GM12874 (cell line): ENCODE data around the gene LRRC4C.

Source experiments
- CTCF ChIP-seq: IDR thresholded peaks from 2 replicates; pipeline ENCODE4 v1.5.1; 2011; ENCODE audit warnings: low read depth, mild to moderate bottlenecking, control low read depth, low read length, moderate library complexity; ENCODE audit not compliant: insufficient read depth

LRRC4C gene

DNA sequence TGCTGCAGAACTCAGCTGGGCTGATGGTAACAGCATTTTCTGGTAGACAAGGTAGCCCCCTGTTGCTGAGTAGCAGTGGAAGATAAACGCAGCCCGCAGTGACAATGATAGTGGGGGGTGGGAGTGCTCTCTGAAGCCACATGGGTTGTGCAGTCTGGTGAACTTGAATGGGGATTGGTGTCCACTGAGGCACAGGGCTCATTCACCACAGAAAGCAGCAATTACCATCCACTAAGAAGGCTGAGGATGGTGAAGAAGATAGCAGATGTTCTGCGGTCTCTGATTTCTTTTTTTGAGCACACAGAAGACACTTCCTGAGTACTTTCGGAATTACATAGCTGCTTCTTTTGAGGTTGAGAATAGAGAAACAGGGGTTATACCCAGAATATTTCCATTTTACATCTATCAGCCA lies 150.3 kb downstream of the LRRC4C start:
- no peak for TF ChIP-seq CTCF

DNA sequence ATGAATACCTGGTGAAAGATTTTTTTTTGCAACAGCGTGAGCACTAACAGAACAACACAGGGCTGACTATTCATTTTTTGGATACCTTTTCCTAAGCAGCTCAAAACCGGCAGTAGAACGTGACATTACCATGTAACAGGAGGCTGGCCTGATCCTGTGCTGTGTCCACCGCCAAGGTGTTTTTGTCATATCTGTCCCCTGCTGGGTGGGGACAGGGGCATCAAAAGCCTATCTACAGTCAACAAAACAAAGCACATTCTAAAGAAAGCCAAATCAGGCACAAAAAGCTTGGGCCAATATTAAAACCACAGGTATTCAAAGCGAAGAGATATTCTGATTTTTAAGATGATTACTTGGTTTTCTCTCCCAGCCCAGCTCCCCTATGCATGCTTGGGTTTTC lies 151.2 kb downstream of the LRRC4C start:
- TF ChIP-seq CTCF: no peak

- TF ChIP-seq CTCF: no peak
These were observed 152.0 kb downstream of the LRRC4C start for GRCh38 chr11:41307296-41308080.

- TF ChIP-seq CTCF: no peak
These were observed 153.0 kb downstream of the LRRC4C start for GRCh38 chr11:41306431-41306830.

- no peak for TF ChIP-seq CTCF
These were observed 158.4 kb downstream of the LRRC4C start for GRCh38 chr11:41301023-41301422.

DNA sequence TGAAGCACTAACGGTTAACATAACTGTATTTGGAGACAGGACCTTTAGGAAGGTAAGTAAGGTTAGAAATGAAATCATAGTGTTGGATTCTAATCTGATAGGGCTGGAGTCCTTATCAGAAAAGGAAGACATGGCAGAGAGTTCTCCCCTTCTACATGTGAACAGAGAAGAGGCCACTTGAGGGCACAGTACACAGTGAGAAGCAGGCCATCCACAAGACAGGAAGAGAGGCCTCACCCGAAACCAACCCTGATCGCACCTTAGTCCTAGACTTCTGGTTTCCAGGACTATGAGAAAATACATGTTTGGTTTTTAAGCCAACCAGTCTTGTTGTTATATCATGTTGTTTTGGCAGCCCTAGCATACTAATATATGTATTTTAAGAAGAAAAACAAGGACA lies 170.0 kb downstream of the LRRC4C start:
- TF ChIP-seq CTCF: no peak

DNA sequence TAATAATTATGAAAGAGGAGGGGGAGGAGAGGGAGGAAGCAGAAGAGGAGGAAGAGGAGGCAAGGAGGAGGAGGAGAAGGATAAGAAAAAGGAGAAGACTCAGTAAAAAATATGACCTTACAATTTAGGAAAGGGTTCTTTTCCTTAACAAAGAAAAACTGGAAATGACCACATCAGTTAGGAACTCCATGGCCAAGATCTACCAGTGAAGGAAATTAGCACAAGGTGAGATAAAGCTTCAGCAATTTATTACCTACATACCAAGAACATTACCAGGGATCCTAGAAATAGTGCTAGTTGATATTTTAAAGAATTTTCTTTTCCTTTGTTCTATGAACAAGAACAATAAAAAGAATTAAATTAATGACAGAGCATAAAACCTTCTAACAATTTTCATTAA lies 172.7 kb downstream of the LRRC4C start:
- TF ChIP-seq CTCF: no peak
